GM21447 (cell line): Measurements from ENCODE around the gene SLFN12L.
"Not testable (repeated sequence)": the region's sequence is repeated elsewhere in the genome, so short reads cannot be mapped to it uniquely, and the experiment has no call there.

Source experiments
- ATAC-seq: cut with Tn5 transposase; IDR thresholded peaks from one replicate; pipeline ENCODE4 v1.9.1; 2021; ENCODE audit not compliant: unreplicated experiment

Gene SLFN12L

GRCh38 chr17:35543856-35544255 is 6.4 kb upstream of the SLFN12L start:
- no peak for ATAC-seq

GRCh38 chr17:35542990-35543389 is 5.5 kb upstream of the SLFN12L start:
- no peak for ATAC-seq

- ATAC-seq = no peak
Observed at GRCh38 chr17:35541434-35541833, 4.0 kb upstream of the SLFN12L start.

GRCh38 chr17:35540589-35541404 is 3.3 kb upstream of the SLFN12L start:
- ATAC-seq = no peak

- ATAC-seq = no peak
Observed at GRCh38 chr17:35539659-35540026, 2.2 kb upstream of the SLFN12L start.

- no peak for ATAC-seq
Observed at GRCh38 chr17:35536664-35537171, 760 bp downstream of the SLFN12L start.

GRCh38 chr17:35535406-35535805 is 2.1 kb downstream of the SLFN12L start:
- ATAC-seq = not testable (repeated sequence)

- no peak for ATAC-seq
Observed at GRCh38 chr17:35534576-35535093, 2.8 kb downstream of the SLFN12L start.

- no peak for ATAC-seq
Observed at GRCh38 chr17:35531160-35531559, 6.3 kb downstream of the SLFN12L start.

GRCh38 chr17:35529866-35530265 is 7.6 kb downstream of the SLFN12L start:
- ATAC-seq = no peak

GRCh38 chr17:35529326-35529725 is 8.2 kb downstream of the SLFN12L start:
- ATAC-seq = not testable (repeated sequence)

GRCh38 chr17:35523296-35523695 is 14.2 kb downstream of the SLFN12L start:
- no peak for ATAC-seq

- ATAC-seq = not testable (repeated sequence)
Observed at GRCh38 chr17:35521654-35522256, 15.7 kb downstream of the SLFN12L start.

GRCh38 chr17:35521150-35521549 is 16.3 kb downstream of the SLFN12L start:
- no peak for ATAC-seq

GRCh38 chr17:35519906-35520442 is 17.5 kb downstream of the SLFN12L start:
- no peak for ATAC-seq

GRCh38 chr17:35519439-35519838 is 18.0 kb downstream of the SLFN12L start:
- ATAC-seq = no peak

GRCh38 chr17:35518431-35518830 is 19.0 kb downstream of the SLFN12L start:
- not testable (repeated sequence) for ATAC-seq

GRCh38 chr17:35515027-35515426 is 22.5 kb downstream of the SLFN12L start:
- no peak for ATAC-seq

GRCh38 chr17:35514564-35514963 is 22.9 kb downstream of the SLFN12L start:
- no peak for ATAC-seq

GRCh38 chr17:35510052-35510451 is 27.4 kb downstream of the SLFN12L start:
- ATAC-seq = no peak

- not testable (repeated sequence) for ATAC-seq
Observed at GRCh38 chr17:35507714-35508113, 29.8 kb downstream of the SLFN12L start.

GRCh38 chr17:35499548-35499947 is 37.9 kb downstream of the SLFN12L start:
- no peak for ATAC-seq
